Panc1 (cell line): ENCODE data around the gene PCGF1. TPM values are rescaled to one million over a fixed set of nuclear protein-coding genes. Genes with fewer than 3 reads are reported as not detected.

Experiments
- ATAC-seq: fragments of 200-7000 bp; cut with Tn5 transposase; 2 replicates; pipeline ENCODE4 v1.9.1; 2020; ENCODE audit warnings: mild to moderate bottlenecking, moderate library complexity
- BruUV-seq: library from RNA; stranded (reverse); fragments of 400-500 nt; replicated peaks from 2 replicates; lab custom pipeline; 2021; lab: Mats Ljungman, UMichigan
- CTCF ChIA-PET: fragments of 300-600 bp; sonication (Branson Sonifier 250); formaldehyde crosslinking; loops from one replicate; lab custom pipeline; 2022; ENCODE audit warnings: antibody characterized with exemption; lab: Charles Lee
- POLR2A ChIA-PET: fragments of 300-600 bp; sonication (Branson Sonifier 250); formaldehyde crosslinking; loops from one replicate; lab custom pipeline; 2022; ENCODE audit warnings: antibody characterized with exemption; lab: Charles Lee
- DNase-seq: peaks from one replicate; pipeline ENCODE4 v3.0.0-alpha.2; 2010; ENCODE audit warnings: low read depth, low spot score
- H3K27ac ChIP-seq: 2 replicates; pipeline ENCODE4 v1.5.1; 2011; ENCODE audit warnings: mild to moderate bottlenecking, low read length, inconsistent platforms
- H3K27me3 ChIP-seq: fragments of 200-500 bp; sonication (Bioruptor generic); 2 replicates; pipeline ENCODE4 v1.6.0; 2014; ENCODE audit warnings: low read length, inconsistent platforms; ENCODE audit not compliant: control insufficient read depth, insufficient read depth
- H3K36me3 ChIP-seq: fragments of 200-500 bp; sonication (Bioruptor generic); 2 replicates; pipeline ENCODE4 v1.5.1; 2014; ENCODE audit warnings: inconsistent platforms, mild to moderate bottlenecking, low read length, moderate library complexity; ENCODE audit not compliant: control insufficient read depth, insufficient read depth
- H3K4me1 ChIP-seq: 2 replicates; pipeline ENCODE4 v1.5.1; 2011; ENCODE audit warnings: inconsistent platforms, mild to moderate bottlenecking, low read length, moderate library complexity; ENCODE audit not compliant: control insufficient read depth, insufficient read depth
- H3K4me3 ChIP-seq, 2 experiments: 2 replicates each; pipeline ENCODE4 v1.5.1; 2011 to 2012; ENCODE audit warnings: low read depth in 2 of 2, low read length in 2 of 2, mild to moderate bottlenecking in 2 of 2, inconsistent platforms in 1 of 2, moderate library complexity in 1 of 2
- H3K9me3 ChIP-seq: fragments of 200-500 bp; sonication (Bioruptor generic); 2 replicates; pipeline ENCODE4 v1.5.1; 2014; ENCODE audit warnings: low read depth, mild to moderate bottlenecking, inconsistent platforms, low read length, moderate library complexity; ENCODE audit not compliant: control insufficient read depth, insufficient read depth
- CTCF ChIP-seq: fragments of 450-650 bp; IDR thresholded peaks from 2 replicates; pipeline ENCODE4 v1.5.1; 2017; ENCODE audit warnings: mild to moderate bottlenecking
- POLR2AphosphoS5 ChIP-seq: IDR thresholded peaks from 2 replicates; pipeline ENCODE4 v1.6.1; 2012; ENCODE audit warnings: mild to moderate bottlenecking, low read depth, low read length, moderate library complexity
- REST ChIP-seq, 2 experiments: IDR thresholded peaks; 2 replicates each; pipeline ENCODE4 v1.6.1; 2011 to 2012; ENCODE audit warnings: low read depth in 2 of 2, control low read depth in 1 of 2, low read length in 1 of 2, mild to moderate bottlenecking in 1 of 2, moderate library complexity in 1 of 2; ENCODE audit not compliant: insufficient read depth in 1 of 2
- SIN3A ChIP-seq: IDR thresholded peaks from 2 replicates; pipeline ENCODE4 v1.6.1; 2012; ENCODE audit warnings: low read depth, mild to moderate bottlenecking, low read length, moderate library complexity, borderline replicate concordance; ENCODE audit not compliant: insufficient read depth
- TCF7L2 ChIP-seq: IDR thresholded peaks from 2 replicates; pipeline ENCODE4 v1.6.1; 2011; ENCODE audit warnings: mild to moderate bottlenecking, low read depth, low read length, inconsistent platforms
- in situ Hi-C: cut with HindIII; loops from 2 replicates; pipeline ENCODE4 v1.10.0; 2016; ENCODE audit warnings: low sequenced_read_pairs, low pct_unique_long_range_greater_than_20kb
- intact Hi-C: fragments of 100-400 bp; cut with micrococcal nuclease; formaldehyde crosslinking; loops from one replicate; pipeline ENCODE4 v1.10.0; 2022; ENCODE audit not compliant: unreplicated experiment
- total RNA-seq: library from RNA; stranded (reverse); gene quantifications from one replicate; pipeline ENCODE4 v1.2.1, GENCODE V29; 2021; ENCODE audit not compliant: unreplicated experiment

PCGF1 gene
- total RNA-seq, 1 experiment from 2014 or later, result 36.8 TPM

GRCh38 chr2:74527741-74528140 lies 20.2 kb upstream of the PCGF1 start:
- H3K27me3 ChIP-seq, result no peaks in the 10 kb centered on the region
- peaks cover 6% of the 10 kb centered on the region for H3K4me1 ChIP-seq
- intact Hi-C loops, result no loop called here
- no peak overlapping the region for H3K27ac ChIP-seq
- no peak for TF ChIP-seq REST (IDR thresholded peaks at IDR 0.05; ENCODE audit: insufficient read depth in 1 of 2, low read depth in 2 of 2, low read length in 1 of 2)
- in situ Hi-C loops, result no loop called here
- ChIA-PET CTCF (no interaction called here), POLR2A (no interaction called here)
- no peak overlapping the region for H3K4me3 ChIP-seq
- H3K36me3 ChIP-seq, result peaks cover 3% of the 10 kb centered on the region
- no peak for ATAC-seq
- TSS peak; percentile 92 for BruUV-seq
- no peaks in the 10 kb centered on the region for H3K9me3 ChIP-seq
- DNase-seq, result no peak

GRCh38 chr2:74526649-74527230 lies 19.2 kb upstream of the PCGF1 start:
- Histone ChIP-seq H3K27me3 (no peaks in the 10 kb centered on the region), H3K9me3 (no peaks in the 10 kb centered on the region), H3K36me3 (peaks cover 3% of the 10 kb centered on the region), H3K4me1 (peaks cover 6% of the 10 kb centered on the region), H3K4me3 (no peak overlapping the region), H3K27ac (no peak overlapping the region)
- POLR2A ChIA-PET, result no interaction called here
- no peak for ATAC-seq
- CTCF ChIA-PET, result no interaction called here
- DNase-seq, result no peak
- no TSS peak for BruUV-seq
- in situ Hi-C loops (no loop called here), intact Hi-C loops (no loop called here)
- TF ChIP-seq POLR2AphosphoS5 (no peak), CTCF (no peak), TCF7L2 (no peak), SIN3A (no peak), REST (IDR thresholded peaks at IDR 0.05; ENCODE audit: insufficient read depth in 1 of 2, low read depth in 2 of 2, low read length in 1 of 2) (no peak)
